Astrocyte of the hippocampus (primary cell): ENCODE data around the gene TCEA2.
"Not testable (repeated sequence)": the region's sequence is repeated elsewhere in the genome, so short reads cannot be mapped to it uniquely, and the experiment has no call there.

Experiments used
- DNase-seq: peaks from one replicate; pipeline ENCODE4 v3.0.0; 2011; ENCODE audit warnings: low read depth, low spot score

Gene TCEA2

GRCh38 chr20:64107736-64108457 is 44.9 kb downstream of the TCEA2 start:
- no peak for DNase-seq

- no peak for DNase-seq
Measured at GRCh38 chr20:64108731-64109681, 46.0 kb downstream of the TCEA2 start.

GRCh38 chr20:64109831-64110391 is 46.9 kb downstream of the TCEA2 start:
- no peak for DNase-seq

- no peak for DNase-seq
Measured at GRCh38 chr20:64110411-64111068, 47.5 kb downstream of the TCEA2 start.

- no peak for DNase-seq
Measured at GRCh38 chr20:64111841-64112641, 49.0 kb downstream of the TCEA2 start.

- DNase-seq, result no peak
Measured at GRCh38 chr20:64112691-64113443, 49.9 kb downstream of the TCEA2 start.

GRCh38 chr20:64113444-64113775 is 50.4 kb downstream of the TCEA2 start:
- DNase-seq, result no peak

- DNase-seq, result no peak
Measured at GRCh38 chr20:64113796-64114355, 50.9 kb downstream of the TCEA2 start.

GRCh38 chr20:64114356-64114971 is 51.5 kb downstream of the TCEA2 start:
- no peak for DNase-seq

- DNase-seq, result no peak
Measured at GRCh38 chr20:64115171-64115911, 52.3 kb downstream of the TCEA2 start.

- no peak for DNase-seq
Measured at GRCh38 chr20:64116016-64116415, 53.0 kb downstream of the TCEA2 start.

- DNase-seq, result no peak
Measured at GRCh38 chr20:64116541-64117431, 53.8 kb downstream of the TCEA2 start.

GRCh38 chr20:64117432-64117777 is 54.4 kb downstream of the TCEA2 start:
- DNase-seq, result not testable (repeated sequence)

- DNase-seq, result no peak
Measured at GRCh38 chr20:64119301-64119680, 56.3 kb downstream of the TCEA2 start.

- DNase-seq, result peak; percentile 14
Measured at GRCh38 chr20:64119681-64120341, 56.8 kb downstream of the TCEA2 start.

- no peak for DNase-seq
Measured at GRCh38 chr20:64121586-64121985, 58.6 kb downstream of the TCEA2 start.
